T follicular helper cell (primary cell): Measurements from ENCODE around the gene PLCH1.

ENCODE experiments used
- DNase-seq: peaks from one replicate; pipeline ENCODE4 v3.0.0-alpha.2; 2020; ENCODE audit warnings: low read depth

Gene PLCH1

GRCh38 chr3:155688481-155688880, 56.4 kb downstream of the PLCH1 start:
- no peak for DNase-seq

- DNase-seq, result no peak
These were observed 61.5 kb downstream of the PLCH1 start for GRCh38 chr3:155683344-155683720.

- no peak for DNase-seq
These were observed 62.2 kb downstream of the PLCH1 start for GRCh38 chr3:155682426-155683343.

DNA sequence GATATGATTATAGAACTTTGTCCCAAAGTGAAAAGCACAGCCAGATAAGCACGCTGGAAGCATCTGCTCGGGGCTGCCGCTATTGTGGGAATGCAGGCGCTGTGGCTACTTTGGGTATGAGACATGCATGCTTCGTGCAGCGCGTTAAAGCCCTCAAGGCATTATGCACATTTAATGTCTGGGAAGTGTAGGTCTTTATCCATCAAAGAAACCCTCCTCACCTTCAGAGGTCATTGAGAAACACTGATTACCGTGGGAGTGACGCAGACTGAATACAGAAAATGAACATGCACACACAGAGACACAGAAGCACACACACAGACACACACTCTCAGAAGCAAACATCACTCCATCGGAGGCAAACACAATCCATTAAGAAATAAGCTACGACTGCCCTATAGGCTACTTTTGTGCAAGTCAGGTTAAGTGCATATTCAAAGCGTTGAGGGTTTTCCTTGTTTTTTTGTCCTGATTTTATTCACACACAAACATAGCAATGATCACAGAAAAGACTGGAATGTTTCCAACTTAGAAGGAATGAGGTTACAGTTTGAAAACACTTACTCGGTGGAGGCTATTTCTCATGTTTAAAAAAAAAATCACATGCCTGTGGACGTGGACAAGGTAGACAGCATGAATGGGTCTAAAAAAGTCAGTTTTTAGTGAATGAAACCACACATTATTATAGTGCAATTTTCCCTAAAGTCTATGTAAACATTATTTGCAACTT, 68.5 kb downstream of the PLCH1 start:
- no peak for DNase-seq

DNA sequence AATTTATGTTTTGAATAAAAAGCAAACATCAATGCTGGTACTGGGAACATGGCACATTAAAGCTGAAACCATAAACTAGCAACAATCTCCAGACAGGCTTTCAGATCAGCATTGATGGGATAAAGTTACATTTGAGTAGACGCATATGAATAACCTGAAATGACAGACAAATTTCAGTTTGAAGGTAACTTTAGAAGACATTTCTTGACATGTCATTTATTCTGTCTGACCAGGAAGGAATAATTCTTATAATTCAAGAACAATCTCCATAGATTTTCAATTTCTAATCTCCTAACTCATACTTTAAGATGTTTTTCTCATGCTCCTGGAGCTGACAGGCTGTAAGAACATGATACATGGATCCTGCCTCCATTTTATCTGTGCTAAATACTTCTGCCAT, 69.8 kb downstream of the PLCH1 start:
- DNase-seq, result no peak

DNA sequence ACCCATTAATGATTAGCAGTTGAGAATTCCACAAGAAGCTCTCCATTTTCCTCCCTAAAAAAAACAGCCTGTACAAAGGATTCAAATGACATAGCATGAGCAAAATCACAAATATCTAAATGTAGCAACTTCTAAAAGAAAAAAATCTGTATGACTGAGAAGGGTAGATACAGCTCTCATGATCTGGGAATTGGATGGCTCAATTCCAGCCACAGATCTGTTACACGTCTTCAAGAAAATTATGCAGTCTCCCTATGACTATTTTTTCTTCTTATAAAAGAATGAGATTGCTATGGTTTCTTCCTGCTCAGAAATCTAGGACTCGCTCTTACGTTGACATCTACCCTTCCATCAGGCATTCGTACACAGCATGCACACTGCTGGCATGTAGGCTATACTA, 71.5 kb downstream of the PLCH1 start:
- DNase-seq, result no peak

DNA sequence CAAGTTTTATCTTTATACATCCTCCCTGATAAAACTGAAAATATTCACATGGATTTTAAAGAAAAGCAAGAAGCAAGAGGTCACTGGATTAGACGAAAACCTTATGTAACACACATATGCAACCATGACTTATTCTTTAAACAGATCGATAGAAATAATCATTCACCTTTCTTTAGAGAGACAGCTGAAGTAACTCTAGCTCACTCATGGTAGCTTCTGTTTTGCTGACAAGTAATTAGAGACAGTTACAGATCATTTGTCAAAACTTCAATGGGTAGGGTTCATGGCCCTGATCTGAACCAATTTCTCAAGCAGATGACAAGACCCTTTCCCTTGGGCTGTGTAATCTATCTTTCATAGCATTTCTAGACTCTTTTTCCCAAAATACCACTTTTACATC, 74.5 kb downstream of the PLCH1 start:
- DNase-seq, result no peak

DNA sequence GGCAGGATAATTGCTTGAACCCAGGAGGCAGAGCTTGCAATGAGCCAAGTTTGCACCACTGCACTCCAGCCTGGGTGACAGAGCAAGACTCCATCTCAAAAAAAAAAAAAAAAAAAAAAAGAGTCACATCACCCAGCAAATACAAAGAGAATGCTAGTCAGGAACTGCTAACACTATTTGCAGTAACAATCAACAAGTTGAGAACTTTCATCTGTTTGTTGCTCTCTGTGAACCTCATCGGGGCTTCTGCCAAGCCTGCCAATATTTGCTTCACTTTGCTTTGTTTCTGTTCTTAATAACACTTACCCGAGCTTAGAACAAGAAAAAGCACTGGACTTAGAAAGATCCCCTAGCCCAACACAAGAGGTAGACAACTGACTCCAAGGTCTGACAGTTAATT, 76.9 kb downstream of the PLCH1 start:
- no peak for DNase-seq

DNA sequence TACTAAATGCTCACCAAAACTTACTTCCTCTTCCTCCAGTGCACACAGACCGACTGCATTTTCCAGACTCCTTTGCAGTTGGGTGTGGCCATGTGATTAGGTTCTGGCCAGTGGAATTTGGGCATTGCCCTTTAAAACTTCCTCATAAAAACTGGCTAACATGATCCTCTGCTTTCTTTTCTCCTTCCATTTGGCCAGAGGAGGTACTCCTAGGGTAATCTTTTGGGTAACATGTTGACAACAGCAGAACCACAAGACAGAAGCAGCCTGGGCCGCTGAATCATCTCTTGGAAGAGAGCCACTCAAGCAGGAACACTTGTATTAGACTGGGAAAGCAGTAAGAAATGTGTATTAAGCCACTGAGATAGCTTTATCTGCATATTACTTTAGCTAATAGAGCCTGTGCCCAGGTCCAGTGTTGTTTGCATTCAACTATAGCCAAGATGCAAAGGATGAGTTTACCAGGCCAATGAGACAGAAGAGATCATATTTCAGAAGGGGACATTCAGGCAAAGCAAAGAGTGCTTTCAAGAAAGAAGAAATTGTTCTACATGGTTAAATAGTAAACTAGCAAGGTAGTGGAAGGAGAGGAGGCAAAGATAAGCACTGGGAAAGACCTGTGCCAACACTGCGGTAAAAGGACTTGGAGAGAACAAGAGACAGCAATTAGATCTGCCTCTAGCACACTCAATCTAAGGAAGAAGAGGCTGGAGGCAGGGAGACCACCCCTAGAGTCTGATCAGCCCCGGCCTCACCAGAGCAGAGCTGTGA, 79.8 kb downstream of the PLCH1 start:
- no peak for DNase-seq

DNA sequence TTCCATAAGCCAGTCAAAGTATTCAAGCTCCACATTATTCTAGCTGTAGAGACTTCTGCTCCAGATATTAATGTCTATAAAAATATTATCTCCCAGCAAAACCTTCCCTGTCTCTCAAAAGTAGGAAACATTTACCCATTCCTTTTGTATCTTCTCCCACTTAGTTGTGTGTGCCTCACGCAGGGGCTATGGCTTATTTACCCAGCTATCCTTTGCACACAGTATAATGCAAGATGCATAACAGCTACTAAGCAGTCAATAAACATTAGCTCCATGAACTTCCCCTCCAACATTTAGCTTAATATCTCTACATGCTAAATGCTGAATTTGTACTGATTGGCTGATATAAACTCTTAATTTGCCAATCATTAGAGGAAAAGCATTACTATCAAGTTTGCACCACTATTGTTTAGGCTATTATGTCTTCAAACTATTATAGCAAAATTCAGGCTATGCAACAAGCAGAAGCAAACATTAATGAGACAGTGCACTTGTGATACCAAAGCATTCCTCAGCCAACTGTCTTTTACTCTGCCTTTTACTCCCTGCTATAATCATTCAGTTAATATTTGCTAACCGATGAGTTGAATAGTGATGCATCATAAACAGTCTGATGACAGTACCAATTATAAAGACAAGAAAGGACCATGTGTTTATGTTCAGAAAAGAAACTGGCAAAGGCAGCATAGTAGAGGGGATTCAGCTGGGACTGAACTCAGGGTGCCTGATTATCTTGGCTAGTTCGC, 81.2 kb downstream of the PLCH1 start:
- DNase-seq, result no peak

GRCh38 chr3:155661760-155662159, 83.1 kb downstream of the PLCH1 start:
- no peak for DNase-seq

DNA sequence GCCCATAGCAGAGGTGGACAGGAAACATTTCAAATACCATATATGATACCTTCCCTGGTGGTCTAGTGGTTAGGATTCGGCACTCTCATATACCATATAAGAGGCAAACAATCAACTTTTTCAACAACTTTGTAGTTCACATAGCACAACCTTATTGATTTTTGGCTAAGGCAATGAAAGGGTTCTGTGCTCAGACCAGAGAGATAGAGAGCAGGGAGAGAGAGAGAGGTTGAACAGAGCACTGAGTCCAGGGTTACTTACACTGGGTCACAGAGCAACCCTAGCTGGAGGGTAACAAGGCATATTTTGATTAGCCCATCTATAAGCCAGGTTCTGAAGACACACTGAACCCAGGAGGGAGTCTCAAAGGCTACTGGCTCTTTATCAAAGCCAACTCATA, 83.8 kb downstream of the PLCH1 start:
- DNase-seq, result no peak

DNA sequence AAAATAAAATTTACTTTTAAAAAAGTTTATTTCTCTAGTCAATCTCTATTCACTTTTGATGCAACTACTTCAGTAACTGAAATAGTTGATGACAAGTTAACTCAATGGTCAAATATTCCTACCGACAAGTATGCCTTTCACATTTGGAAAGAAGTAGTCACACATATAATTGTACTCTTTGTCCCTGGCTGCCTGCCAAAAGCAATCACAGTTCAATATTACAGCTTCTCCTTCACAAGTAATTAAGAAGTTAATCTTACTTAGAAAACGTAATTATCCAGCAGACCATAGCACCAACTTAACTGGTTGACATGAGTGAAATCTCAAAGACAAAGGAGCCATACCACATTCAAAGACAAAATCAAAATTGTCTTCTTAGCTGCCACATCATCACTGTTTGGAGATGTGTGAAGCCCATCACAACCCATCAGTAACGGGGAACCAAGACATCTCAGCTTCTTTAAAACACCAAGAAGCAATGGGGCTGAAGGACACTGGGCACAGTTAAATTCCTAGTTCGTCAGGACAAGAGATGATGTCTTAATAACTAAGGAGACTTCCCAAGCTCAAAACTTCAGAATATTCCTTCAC, 86.1 kb downstream of the PLCH1 start:
- no peak for DNase-seq

GRCh38 chr3:155658006-155658405, 86.9 kb downstream of the PLCH1 start:
- no peak for DNase-seq

DNA sequence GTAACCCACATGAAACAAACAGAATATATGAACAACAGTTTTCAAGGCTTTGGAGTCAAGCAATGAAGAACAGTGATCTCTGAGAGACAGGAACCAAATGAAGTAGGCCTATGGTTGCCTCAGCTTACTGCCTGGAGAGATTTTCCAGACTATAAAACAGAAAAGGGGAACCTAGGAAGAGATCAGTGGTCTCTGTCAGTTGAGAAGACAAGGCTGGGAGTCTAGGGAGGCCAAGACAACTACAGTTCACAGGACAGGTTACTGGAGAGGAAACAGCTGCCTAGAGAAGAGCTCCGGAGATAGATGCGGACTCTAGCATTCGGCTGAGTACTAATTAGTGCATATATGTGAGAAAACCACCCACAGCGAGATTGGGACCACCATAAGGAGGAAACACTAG, 87.7 kb downstream of the PLCH1 start:
- no peak for DNase-seq

- no peak for DNase-seq
These were observed 88.4 kb downstream of the PLCH1 start for GRCh38 chr3:155656466-155656865.

DNA sequence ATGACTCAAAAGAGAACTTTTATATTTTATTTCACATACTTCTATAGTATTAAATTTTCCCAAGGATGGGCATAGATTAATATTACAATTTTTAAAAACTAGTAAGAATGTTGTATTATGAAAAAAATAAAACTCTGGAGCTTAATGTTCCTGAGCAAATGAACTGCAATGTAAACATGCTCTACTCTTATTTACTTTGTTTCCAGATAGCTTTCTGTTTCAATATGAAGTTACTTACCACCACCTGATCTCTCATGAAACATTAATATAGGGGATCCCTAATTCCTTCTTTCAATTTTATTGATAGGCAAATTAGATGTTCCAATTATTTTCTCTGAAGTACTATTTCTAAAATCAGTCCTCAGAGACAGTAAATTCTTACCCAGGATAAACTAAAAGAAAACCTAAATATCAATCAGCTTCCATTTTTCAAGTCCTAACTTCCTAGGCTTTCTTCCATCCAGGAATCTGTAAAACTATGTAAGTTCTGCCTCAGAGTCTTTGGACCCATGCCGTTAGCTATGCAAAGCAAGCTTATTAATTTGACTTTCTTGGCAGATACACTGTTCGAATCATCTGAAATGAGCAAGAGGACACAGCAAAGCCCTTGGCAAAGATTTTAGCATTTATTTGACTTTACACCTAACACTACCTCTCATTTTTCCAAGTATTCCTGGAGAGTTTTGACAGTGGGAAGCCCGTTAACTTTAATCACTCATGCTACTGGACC, 93.2 kb downstream of the PLCH1 start:
- no peak for DNase-seq

- no peak for DNase-seq
These were observed 96.8 kb downstream of the PLCH1 start for GRCh38 chr3:155648013-155648591.

DNA sequence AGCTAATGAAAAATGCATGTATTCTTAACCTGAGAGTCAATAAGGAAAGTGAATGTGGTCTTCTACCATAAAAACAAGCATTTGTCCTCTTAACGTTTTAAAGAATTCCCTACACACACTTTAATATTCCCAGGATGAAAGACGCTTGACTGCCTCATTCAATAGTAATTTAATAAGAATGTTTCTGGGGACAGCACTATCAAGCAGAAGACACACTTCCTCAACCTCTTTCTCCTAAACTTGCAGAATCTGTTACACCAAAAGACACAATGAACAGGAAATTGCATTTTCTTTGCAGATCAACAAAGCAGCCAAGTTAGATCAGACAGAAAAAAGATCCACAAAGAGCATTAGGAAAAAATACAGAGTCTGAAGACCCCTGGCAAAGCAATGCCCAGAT, 97.7 kb downstream of the PLCH1 start:
- no peak for DNase-seq

DNA sequence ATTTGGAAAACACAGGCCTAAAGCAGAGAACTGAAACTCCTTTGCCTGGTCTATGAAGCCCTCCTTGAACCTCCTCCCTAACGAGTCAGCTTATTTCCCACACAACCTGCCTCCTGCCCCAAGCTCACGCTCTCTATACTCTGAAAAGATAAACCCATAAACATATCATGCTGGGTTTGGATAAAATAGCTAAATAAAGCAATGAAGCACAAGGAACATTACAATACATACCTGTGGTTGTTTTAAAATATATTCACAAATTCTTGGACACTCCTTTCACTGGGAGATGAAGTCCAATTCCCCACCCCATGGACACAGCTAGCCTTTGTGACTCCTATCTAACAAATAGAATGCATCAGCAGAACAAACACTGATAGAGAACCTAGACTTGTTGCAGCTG, 98.2 kb downstream of the PLCH1 start:
- no peak for DNase-seq
